Keratinocyte (primary cell): ENCODE measurements around the gene POMP. TPM values are rescaled to one million over a fixed set of nuclear protein-coding genes. Genes with fewer than 3 reads are reported as not detected.

ENCODE experiments used
- DNase-seq: peaks from one replicate; pipeline ENCODE4 v3.0.0-alpha.2; 2011; ENCODE audit warnings: low read depth, missing footprints, low spot score
- FAIRE-seq: peaks from 2 replicates; lab custom pipeline; 2011; peaks lifted over from hg19 to GRCh38; lab: Jason Lieb, UNC
- H2AFZ ChIP-seq: 2 replicates; pipeline ENCODE4 v1.6.0; 2012; ENCODE audit warnings: low read length, control low read depth, inconsistent platforms; ENCODE audit not compliant: control insufficient read depth
- H3K27ac ChIP-seq: 2 replicates; pipeline ENCODE4 v1.5.1; 2011; ENCODE audit warnings: low read length; ENCODE audit not compliant: control insufficient read depth, insufficient read depth
- H3K27me3 ChIP-seq: 3 replicates; pipeline ENCODE4 v1.6.0; 2011; ENCODE audit warnings: low read length; ENCODE audit not compliant: control insufficient read depth, insufficient read depth; ENCODE audit errors: extremely low read depth
- H3K36me3 ChIP-seq, 2 experiments: 2 replicates in 1 of 2; 3 replicates in 1 of 2; pipeline ENCODE4 v1.5.1; 2011; ENCODE audit warnings: low read length in 2 of 2, mild to moderate bottlenecking in 1 of 2; ENCODE audit not compliant: control insufficient read depth in 2 of 2, insufficient read depth in 2 of 2; ENCODE audit errors: extremely low read depth in 1 of 2
- H3K4me1 ChIP-seq: 3 replicates; pipeline ENCODE4 v1.5.1; 2011; ENCODE audit warnings: low read length; ENCODE audit not compliant: control insufficient read depth, insufficient read depth; ENCODE audit errors: extremely low read depth
- H3K4me2 ChIP-seq: 3 replicates; pipeline ENCODE4 v1.6.0; 2011; ENCODE audit warnings: low read depth, low read length; ENCODE audit not compliant: control insufficient read depth, insufficient read depth; ENCODE audit errors: extremely low read depth
- H3K4me3 ChIP-seq, 3 experiments: fragments of 200-600 bp in 1 of 3; sonication (generic) in 1 of 3; 2 replicates in 2 of 3; 3 replicates in 1 of 3; pipeline ENCODE4 v1.5.1; 2011 to 2016; ENCODE audit warnings: low read length in 3 of 3, mild to moderate bottlenecking in 3 of 3, control low read depth in 2 of 3, inconsistent platforms in 1 of 3, low read depth in 1 of 3, mixed read lengths in 1 of 3, mixed run types in 1 of 3, moderate library complexity in 1 of 3; ENCODE audit not compliant: control insufficient read depth in 2 of 3, insufficient read depth in 2 of 3; ENCODE audit errors: extremely low read depth in 1 of 3
- H3K79me2 ChIP-seq: 2 replicates; pipeline ENCODE4 v1.6.0; 2012; ENCODE audit warnings: low read length; ENCODE audit not compliant: control insufficient read depth, insufficient read depth
- H3K9ac ChIP-seq: 3 replicates; pipeline ENCODE4 v1.6.0; 2011; ENCODE audit warnings: low read length; ENCODE audit not compliant: control insufficient read depth, insufficient read depth; ENCODE audit errors: extremely low read depth
- H3K9me1 ChIP-seq: 3 replicates; pipeline ENCODE4 v1.6.0; 2011; ENCODE audit warnings: low read length; ENCODE audit not compliant: control insufficient read depth, insufficient read depth; ENCODE audit errors: extremely low read depth
- H3K9me3 ChIP-seq: 2 replicates; pipeline ENCODE4 v1.5.1; 2012; ENCODE audit warnings: low read depth, low read length; ENCODE audit not compliant: control insufficient read depth
- H4K20me1 ChIP-seq: 3 replicates; pipeline ENCODE4 v1.6.0; 2011; ENCODE audit warnings: low read length; ENCODE audit not compliant: control insufficient read depth, insufficient read depth; ENCODE audit errors: extremely low read depth
- EZH2 ChIP-seq: IDR thresholded peaks from one replicate; pipeline ENCODE4 v1.6.1; 2012; ENCODE audit warnings: inconsistent platforms, mild to moderate bottlenecking, low read length, moderate library complexity
- dilution Hi-C: fragments of 300-500 bp; cut with MboI; formaldehyde crosslinking; loops from one replicate; pipeline ENCODE4 v1.7.0; 2020; ENCODE audit warnings: low sequenced_read_pairs; ENCODE audit not compliant: extremely low pct_ligation_motif_present
- polyA plus RNA-seq, 5 experiments: library from polyadenylated mRNA; depleted of rRNA in 3 of 5; stranded (reverse) in 3 of 5; stranded (forward) in 1 of 5; unstranded in 1 of 5; fragments of >200 nt; gene quantifications; 1 replicate in 1 of 5; 2 replicates in 3 of 5; 3 replicates in 1 of 5; pipeline versions ENCODE4 v1.2.1 to v1.2.3, GENCODE V29; 2011 to 2012; ENCODE audit warnings: missing spikeins in 2 of 5, low read depth in 1 of 5, low replicate concordance in 1 of 5
- TF ChIP-seq, protein P1 (sequence below), 3 experiments: IDR thresholded peaks in 1 of 3; conservative IDR thresholded peaks in 1 of 3; optimal IDR thresholded peaks in 1 of 3; 2 replicates in 2 of 3; 3 replicates in 1 of 3; pipeline versions ENCODE3 to v1.5.1; 2011; ENCODE audit warnings: low read length in 3 of 3, mild to moderate bottlenecking in 3 of 3, moderate library complexity in 2 of 3, control low read depth in 1 of 3, inconsistent platforms in 1 of 3; ENCODE audit not compliant: insufficient read depth in 2 of 3; ENCODE audit errors: extremely low read depth in 1 of 3

POMP gene
- polyA plus RNA-seq, 1 donor (not counting 4 experiments of a cell fraction or from before 2014, with no cell fraction given): 136 TPM

DNA sequence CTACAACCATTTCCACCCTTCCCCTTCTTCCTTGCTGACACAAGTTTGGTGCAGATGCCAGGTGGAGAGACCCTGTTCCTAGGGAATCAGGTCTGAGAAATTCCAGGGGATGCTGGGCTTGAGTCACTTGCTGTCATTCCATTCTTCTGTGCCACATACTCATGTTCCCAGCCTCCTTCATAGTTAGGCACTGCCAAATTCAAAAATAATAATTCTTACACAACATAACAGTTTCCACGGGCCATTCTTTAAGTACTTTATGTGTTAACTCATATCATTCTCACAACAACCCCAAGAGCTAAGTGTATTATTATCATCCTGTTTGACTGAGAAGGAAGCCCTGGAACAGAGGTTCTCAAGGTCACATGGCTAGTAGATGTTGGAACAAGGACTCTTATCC lies 27.1 kb upstream of the POMP start:
- Histone ChIP-seq H3K9me1 (no peaks in the 10 kb centered on the region), H3K9me3 (no peaks in the 10 kb centered on the region), H3K36me3 (no peaks in the 10 kb centered on the region), H3K79me2 (no peaks in the 10 kb centered on the region), H3K27ac (no peak overlapping the region), H2AFZ (no peak overlapping the region), H3K9ac (no peak overlapping the region), H3K4me3 (no peak overlapping the region), H3K4me1 (no peaks in the 10 kb centered on the region), H4K20me1 (no peaks in the 10 kb centered on the region), H3K27me3 (no peaks in the 10 kb centered on the region), H3K4me2 (no peak overlapping the region)
- DNase-seq (no peak), FAIRE-seq (no peak)
- no peak for TF ChIP-seq EZH2
- TF ChIP-seq, protein P1, sequence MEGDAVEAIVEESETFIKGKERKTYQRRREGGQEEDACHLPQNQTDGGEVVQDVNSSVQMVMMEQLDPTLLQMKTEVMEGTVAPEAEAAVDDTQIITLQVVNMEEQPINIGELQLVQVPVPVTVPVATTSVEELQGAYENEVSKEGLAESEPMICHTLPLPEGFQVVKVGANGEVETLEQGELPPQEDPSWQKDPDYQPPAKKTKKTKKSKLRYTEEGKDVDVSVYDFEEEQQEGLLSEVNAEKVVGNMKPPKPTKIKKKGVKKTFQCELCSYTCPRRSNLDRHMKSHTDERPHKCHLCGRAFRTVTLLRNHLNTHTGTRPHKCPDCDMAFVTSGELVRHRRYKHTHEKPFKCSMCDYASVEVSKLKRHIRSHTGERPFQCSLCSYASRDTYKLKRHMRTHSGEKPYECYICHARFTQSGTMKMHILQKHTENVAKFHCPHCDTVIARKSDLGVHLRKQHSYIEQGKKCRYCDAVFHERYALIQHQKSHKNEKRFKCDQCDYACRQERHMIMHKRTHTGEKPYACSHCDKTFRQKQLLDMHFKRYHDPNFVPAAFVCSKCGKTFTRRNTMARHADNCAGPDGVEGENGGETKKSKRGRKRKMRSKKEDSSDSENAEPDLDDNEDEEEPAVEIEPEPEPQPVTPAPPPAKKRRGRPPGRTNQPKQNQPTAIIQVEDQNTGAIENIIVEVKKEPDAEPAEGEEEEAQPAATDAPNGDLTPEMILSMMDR (optimal IDR thresholded peaks at IDR 0.05 in 1 of 3, IDR thresholded peaks at IDR 0.05 in 1 of 3, conservative IDR thresholded peaks at IDR 0.05 in 1 of 3; ENCODE audit: extremely low read depth in 1 of 3, insufficient read depth in 2 of 3, low read length in 3 of 3): no peak
- dilution Hi-C loops: no loop called here

DNA sequence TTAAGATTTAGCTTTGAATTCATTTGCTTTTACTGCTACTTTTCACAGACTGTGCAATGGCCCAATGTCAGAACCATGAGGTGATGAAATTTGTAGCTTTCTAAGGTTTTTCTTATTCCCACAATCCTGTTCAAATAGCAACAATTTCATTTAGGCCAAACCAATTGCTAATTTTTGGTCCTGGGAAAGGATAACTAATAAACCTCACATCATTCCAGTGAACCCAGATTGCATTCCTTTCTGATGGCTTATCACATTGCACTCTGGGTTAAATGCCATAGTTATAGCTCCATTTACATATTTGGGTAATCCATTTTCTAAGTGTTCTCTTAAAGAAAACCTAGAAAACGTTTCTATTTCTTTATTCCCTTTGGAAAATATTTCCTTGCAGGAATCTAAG lies 22.9 kb upstream of the POMP start:
- no peak overlapping the region for H3K9ac ChIP-seq
- H3K27ac ChIP-seq: no peak overlapping the region
- no peak overlapping the region for H3K4me3 ChIP-seq
- no peak for TF ChIP-seq EZH2
- TF ChIP-seq, protein P1 (optimal IDR thresholded peaks at IDR 0.05 in 1 of 3, IDR thresholded peaks at IDR 0.05 in 1 of 3, conservative IDR thresholded peaks at IDR 0.05 in 1 of 3; ENCODE audit: extremely low read depth in 1 of 3, insufficient read depth in 2 of 3, low read length in 3 of 3): no peak
- FAIRE-seq (no peak), DNase-seq (no peak)
- H3K9me3 ChIP-seq: no peaks in the 10 kb centered on the region
- H3K36me3 ChIP-seq: no peaks in the 10 kb centered on the region
- no peaks in the 10 kb centered on the region for H4K20me1 ChIP-seq
- H2AFZ ChIP-seq: no peak overlapping the region
- no peak overlapping the region for H3K4me2 ChIP-seq
- no peaks in the 10 kb centered on the region for H3K9me1 ChIP-seq
- H3K79me2 ChIP-seq: no peaks in the 10 kb centered on the region
- dilution Hi-C loops: no loop called here
- no peaks in the 10 kb centered on the region for H3K4me1 ChIP-seq
- no peaks in the 10 kb centered on the region for H3K27me3 ChIP-seq
